HCT116 (cell line): ENCODE results near the gene MYL12B. TPM values are rescaled to one million over a fixed set of nuclear protein-coding genes. Genes with fewer than 3 reads are reported as not detected.
"Not testable (repeated sequence)": the region's sequence is repeated elsewhere in the genome, so short reads cannot be mapped to it uniquely, and the experiment has no call there.

ENCODE experiments used
- ATAC-seq: fragments of 200-7000 bp; cut with Tn5 transposase; 2 replicates; pipeline ENCODE4 v1.9.1; 2020; ENCODE audit warnings: mild to moderate bottlenecking, moderate library complexity
- BruUV-seq: library from RNA; stranded (reverse); fragments of 400-500 nt; replicated peaks from 2 replicates; lab custom pipeline; 2021; lab: Mats Ljungman, UMichigan
- CTCF ChIA-PET: fragments of 300-600 bp; sonication (Branson Sonifier 250); formaldehyde crosslinking; loops from one replicate; lab custom pipeline; 2021; ENCODE audit warnings: antibody characterized with exemption; lab: Charles Lee
- POLR2A ChIA-PET: fragments of 300-600, 350-600 bp; sonication (Branson Sonifier 250); formaldehyde crosslinking; loops from one replicate; lab custom pipeline; 2021; ENCODE audit warnings: antibody characterized with exemption; lab: Charles Lee
- RAD21 ChIA-PET, 2 experiments: fragments of 300-600 bp; sonication (Branson Sonifier 250); formaldehyde crosslinking; loops; one replicate each; lab custom pipeline; 2023; ENCODE audit warnings: low total read pairs in 2 of 2; ENCODE audit not compliant: uncharacterized antibody in 2 of 2, unreplicated experiment in 2 of 2, low non-redundant PET in 1 of 2; lab: Charles Lee
- DNase-seq: peaks from one replicate; pipeline ENCODE4 v3.0.0-alpha.2; 2010; ENCODE audit warnings: low read depth, low spot score
- H2AFZ ChIP-seq: fragments of 200-600 bp; shearing (Covaris generic), sonication (generic); 2 replicates; pipeline ENCODE4 v1.6.1; 2017; ENCODE audit warnings: low read depth, mixed run types, mixed read lengths, antibody characterized with exemption, low read length; ENCODE audit not compliant: poor library complexity, severe bottlenecking
- H3K27ac ChIP-seq: 2 replicates; pipeline ENCODE4 v1.5.1; 2012; ENCODE audit warnings: low read depth, low read length
- H3K27me3 ChIP-seq: fragments of 200-600 bp; sonication (generic); 2 replicates; pipeline ENCODE4 v1.6.1; 2016; ENCODE audit warnings: mixed run types, low read length, mixed read lengths; ENCODE audit not compliant: insufficient read depth
- H3K36me3 ChIP-seq, 2 experiments: fragments of 200-500 bp in 1 of 2; fragments of 200-600 bp in 1 of 2; sonication (Bioruptor generic) in 1 of 2; sonication (generic) in 1 of 2; 2 replicates each; pipeline versions ENCODE4 v1.5.1 to v1.6.1; 2014 to 2016; ENCODE audit warnings: low read length in 2 of 2, inconsistent platforms in 1 of 2, mixed read lengths in 1 of 2, mixed run types in 1 of 2; ENCODE audit not compliant: insufficient read depth in 2 of 2, control insufficient read depth in 1 of 2
- H3K4me1 ChIP-seq, 2 experiments: fragments of 200-600 bp in 1 of 2; sonication (generic) in 1 of 2; 2 replicates each; pipeline versions ENCODE4 v1.5.1 to v1.6.1; 2012 to 2017; ENCODE audit warnings: low read length in 2 of 2, inconsistent platforms in 1 of 2, mild to moderate bottlenecking in 1 of 2, mixed read lengths in 1 of 2, mixed run types in 1 of 2, moderate library complexity in 1 of 2; ENCODE audit not compliant: insufficient read depth in 2 of 2, control insufficient read depth in 1 of 2
- H3K4me2 ChIP-seq: fragments of 200-600 bp; sonication (generic); 2 replicates; pipeline ENCODE4 v1.6.1; 2017; ENCODE audit warnings: mixed run types, low read length, mixed read lengths
- H3K4me3 ChIP-seq, 2 experiments: fragments of 200-600 bp in 1 of 2; sonication (generic) in 1 of 2; replicated peaks in 1 of 2; 2 replicates each; pipeline ENCODE4 v1.5.1; 2011 to 2016; ENCODE audit warnings: low read length in 2 of 2, control low read depth in 1 of 2, low read depth in 1 of 2, mild to moderate bottlenecking in 1 of 2, mixed read lengths in 1 of 2, mixed run types in 1 of 2
- H3K79me2 ChIP-seq: fragments of 200-600 bp; sonication (generic); 2 replicates; pipeline ENCODE4 v1.6.1; 2017; ENCODE audit warnings: mild to moderate bottlenecking, mixed run types, low read length, moderate library complexity, mixed read lengths; ENCODE audit not compliant: insufficient read depth
- H3K9ac ChIP-seq: fragments of 200-600 bp; sonication (generic); 2 replicates; pipeline ENCODE4 v1.6.1; 2016; ENCODE audit warnings: low read length, mixed read lengths
- H3K9me2 ChIP-seq: fragments of 200-600 bp; sonication (generic), shearing (Covaris generic); 2 replicates; pipeline ENCODE4 v1.6.1; 2017; ENCODE audit warnings: mixed run types, mild to moderate bottlenecking, moderate library complexity; ENCODE audit not compliant: insufficient read depth
- H3K9me3 ChIP-seq, 2 experiments: fragments of 200-500 bp in 1 of 2; fragments of 200-600 bp in 1 of 2; sonication (Bioruptor generic) in 1 of 2; sonication (generic) in 1 of 2; 2 replicates each; pipeline ENCODE4 v1.6.1; 2014 to 2017; ENCODE audit warnings: low read length in 2 of 2, mixed read lengths in 2 of 2, inconsistent platforms in 1 of 2, low read depth in 1 of 2, mild to moderate bottlenecking in 1 of 2, mixed run types in 1 of 2, moderate library complexity in 1 of 2; ENCODE audit not compliant: control insufficient read depth in 1 of 2, insufficient read depth in 1 of 2
- H4K20me1 ChIP-seq: fragments of 200-600 bp; sonication (generic), shearing (Covaris generic); 2 replicates; pipeline ENCODE4 v1.6.1; 2017; ENCODE audit warnings: mixed run types, mild to moderate bottlenecking, moderate library complexity; ENCODE audit not compliant: insufficient read depth
- CBX3 ChIP-seq: IDR thresholded peaks from 2 replicates; pipeline ENCODE4 v1.6.1; 2012; ENCODE audit warnings: low read depth
- CTCF ChIP-seq, 3 experiments: fragments of 200-600 bp in 1 of 3; sonication (generic) in 1 of 3; IDR thresholded peaks in 2 of 3; conservative IDR thresholded peaks in 1 of 3; 2 replicates each; pipeline ENCODE4 v1.5.1; 2012 to 2017; ENCODE audit warnings: low read depth in 2 of 3, low read length in 2 of 3, antibody characterized with exemption in 1 of 3, borderline replicate concordance in 1 of 3, control low read depth in 1 of 3, mild to moderate bottlenecking in 1 of 3, mixed read lengths in 1 of 3, mixed run types in 1 of 3, moderate library complexity in 1 of 3; ENCODE audit not compliant: insufficient read depth in 1 of 3
- EGR1 ChIP-seq: IDR thresholded peaks from 2 replicates; pipeline ENCODE4 v1.6.1; 2012; ENCODE audit warnings: low read depth
- ELF1 ChIP-seq: IDR thresholded peaks from 2 replicates; pipeline ENCODE4 v1.6.1; 2012; ENCODE audit warnings: low read depth, borderline replicate concordance
- EZH2phosphoT487 ChIP-seq: fragments of 200-600 bp; IDR thresholded peaks from 2 replicates; pipeline ENCODE4 v1.6.1; 2018; ENCODE audit warnings: antibody characterized with exemption, borderline replicate concordance
- FOSL1 ChIP-seq: IDR thresholded peaks from 2 replicates; pipeline ENCODE4 v1.6.1; 2012; ENCODE audit warnings: low read depth
- MAX ChIP-seq: IDR thresholded peaks from 2 replicates; pipeline ENCODE4 v1.6.1; 2012
- POLR2A ChIP-seq: IDR thresholded peaks from 2 replicates; pipeline ENCODE4 v1.7.0; 2011; ENCODE audit warnings: borderline replicate concordance; ENCODE audit not compliant: insufficient read depth, insufficient read length; ENCODE audit errors: extremely low read depth
- REST ChIP-seq: IDR thresholded peaks from 2 replicates; pipeline ENCODE4 v1.6.1; 2012; ENCODE audit warnings: low read depth
- SP1 ChIP-seq: IDR thresholded peaks from 2 replicates; pipeline ENCODE4 v1.6.1; 2012; ENCODE audit warnings: low read depth
- SRF ChIP-seq: IDR thresholded peaks from 2 replicates; pipeline ENCODE4 v1.6.1; 2012; ENCODE audit warnings: low read depth
- YY1 ChIP-seq: IDR thresholded peaks from 2 replicates; pipeline ENCODE4 v1.6.1; 2011; ENCODE audit warnings: low read length, low read depth, moderate library complexity, mild to moderate bottlenecking; ENCODE audit not compliant: insufficient replicate concordance; ENCODE audit errors: extremely low read depth
- ZFX ChIP-seq: fragments of 450-650 bp; IDR thresholded peaks from 2 replicates; pipeline ENCODE4 v1.6.1; 2017
- ZNF274 ChIP-seq: fragments of 200-500 bp; sonication (Bioruptor generic); IDR thresholded peaks from 2 replicates; pipeline ENCODE4 v1.6.1; 2014; ENCODE audit warnings: mild to moderate bottlenecking, low read depth, low read length, inconsistent platforms
- intact Hi-C: fragments of 100-400 bp; cut with micrococcal nuclease; formaldehyde crosslinking; loops from 2 replicates; pipeline ENCODE4 v1.10.0; 2022
- total RNA-seq: library from RNA; stranded (reverse); gene quantifications from one replicate; pipeline ENCODE4 v1.2.1, GENCODE V29; 2021; ENCODE audit not compliant: unreplicated experiment

MYL12B gene
- total RNA-seq, 1 experiment from 2014 or later, result 403 TPM

DNA sequence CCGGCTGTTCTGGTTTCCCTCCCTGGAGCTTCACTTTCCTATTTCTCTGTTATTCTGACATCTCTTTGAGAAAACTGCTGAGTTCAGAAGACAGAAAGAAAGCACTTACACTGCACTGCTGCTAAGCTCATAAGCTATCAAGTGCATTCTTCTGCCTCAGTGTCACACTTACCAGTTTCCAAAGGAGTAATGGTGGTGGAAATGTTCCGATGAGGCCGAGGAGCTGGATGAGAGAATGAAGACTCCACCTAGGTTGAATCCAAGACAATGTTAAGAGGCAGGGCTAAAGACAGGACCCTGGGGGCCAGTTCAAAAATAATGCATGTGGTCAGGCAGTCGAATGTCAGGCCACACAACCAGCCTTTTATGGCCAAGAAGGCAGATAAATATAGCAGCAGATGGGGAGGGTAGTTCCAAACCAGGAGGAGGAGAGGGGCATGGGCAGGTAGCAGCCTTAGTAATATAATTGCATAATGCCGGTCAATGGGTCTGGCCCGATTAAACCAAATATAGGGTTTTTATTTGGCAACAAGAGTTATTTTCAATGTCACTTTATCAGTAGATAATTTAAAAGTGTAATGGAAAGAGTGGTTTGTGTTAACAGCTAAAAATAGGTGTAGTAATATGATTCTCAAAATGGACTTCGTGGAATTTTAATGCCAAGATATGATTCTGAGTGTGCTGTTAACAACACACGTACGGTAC lies 42.1 kb upstream of the MYL12B start, which contains the start of gene MYOM1 (continued):
- TF ChIP-seq YY1 (no peak), CBX3 (no peak), EGR1 (no peak), FOSL1 (no peak), ZNF274 (no peak), ZFX (no peak), POLR2A (no peak)

- H3K9ac ChIP-seq, CTCF ChIA-PET, H4K20me1 ChIP-seq, H3K27me3 ChIP-seq, H3K4me2 ChIP-seq, ATAC-seq, RAD21 ChIA-PET, H3K9me2 ChIP-seq, H3K9me3 ChIP-seq, BruUV-seq, H3K79me2 ChIP-seq, H3K36me3 ChIP-seq, DNase-seq, H2AFZ ChIP-seq, H3K4me3 ChIP-seq, POLR2A ChIA-PET, H3K4me1 ChIP-seq, H3K27ac ChIP-seq, intact Hi-C loops: not testable (repeated sequence)
These were observed 41.1 kb upstream of the MYL12B start for GRCh38 chr18:3220868-3221267.

DNA sequence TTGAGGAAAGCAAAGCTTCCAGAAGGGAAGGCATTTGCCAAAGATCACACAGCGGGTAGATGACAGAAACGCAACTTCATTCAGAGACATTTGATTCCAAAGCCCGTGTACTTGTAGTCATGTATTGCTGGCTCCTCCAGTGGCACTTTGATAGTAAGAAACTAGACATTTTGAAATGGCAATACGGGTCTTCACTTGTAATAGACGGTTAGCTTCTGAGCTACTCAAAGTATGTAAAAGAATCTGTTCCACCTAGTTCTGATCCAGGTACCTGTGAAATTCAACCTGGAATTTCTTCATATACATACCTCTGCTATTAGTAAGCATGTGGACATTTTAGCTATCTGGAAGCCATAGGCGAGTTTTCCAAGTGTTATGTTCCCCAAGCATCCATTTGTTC lies 40.4 kb upstream of the MYL12B start:
- no peak overlapping the region for H2AFZ ChIP-seq
- RAD21 ChIA-PET, result no interaction called here
- no peak overlapping the region for H3K9ac ChIP-seq
- no TSS peak for BruUV-seq
- H3K27me3 ChIP-seq, result no peaks in the 10 kb centered on the region
- no peaks in the 10 kb centered on the region for H3K9me3 ChIP-seq
- H3K4me1 ChIP-seq, result no peaks in the 10 kb centered on the region
- DNase-seq, result no peak
- H3K79me2 ChIP-seq, result no peaks in the 10 kb centered on the region
- intact Hi-C loops, result no loop called here
- no peaks in the 10 kb centered on the region for H3K36me3 ChIP-seq
- H3K4me2 ChIP-seq, result no peak overlapping the region
- no peaks in the 10 kb centered on the region for H4K20me1 ChIP-seq
- no peak for ATAC-seq
- H3K4me3 ChIP-seq, result no peak overlapping the region
- H3K27ac ChIP-seq, result no peak overlapping the region
- POLR2A ChIA-PET, result no interaction called here
- H3K9me2 ChIP-seq, result no peaks in the 10 kb centered on the region
- CTCF ChIA-PET, result no interaction called here
- no peak for TF ChIP-seq MAX
- no peak for TF ChIP-seq EZH2phosphoT487
- no peak for TF ChIP-seq SRF
- TF ChIP-seq SP1, result no peak
- no peak for TF ChIP-seq CTCF (IDR thresholded peaks at IDR 0.05 in 2 of 3, conservative IDR thresholded peaks at IDR 0.05 in 1 of 3; ENCODE audit: borderline replicate concordance in 1 of 3, insufficient read depth in 1 of 3, low read depth in 2 of 3, low read length in 2 of 3)
- TF ChIP-seq ELF1, result no peak
- no peak for TF ChIP-seq EGR1
- TF ChIP-seq CBX3, result no peak
- no peak for TF ChIP-seq REST
- no peak for TF ChIP-seq FOSL1
